ENCODE data around the gene DNTT. TPM values are rescaled to one million over a fixed set of nuclear protein-coding genes. Genes with fewer than 3 reads are reported as not detected.

Gene DNTT
- total RNA-seq, 2 experiments from 2014 or later = 0.16 to 0.32 TPM

DNA sequence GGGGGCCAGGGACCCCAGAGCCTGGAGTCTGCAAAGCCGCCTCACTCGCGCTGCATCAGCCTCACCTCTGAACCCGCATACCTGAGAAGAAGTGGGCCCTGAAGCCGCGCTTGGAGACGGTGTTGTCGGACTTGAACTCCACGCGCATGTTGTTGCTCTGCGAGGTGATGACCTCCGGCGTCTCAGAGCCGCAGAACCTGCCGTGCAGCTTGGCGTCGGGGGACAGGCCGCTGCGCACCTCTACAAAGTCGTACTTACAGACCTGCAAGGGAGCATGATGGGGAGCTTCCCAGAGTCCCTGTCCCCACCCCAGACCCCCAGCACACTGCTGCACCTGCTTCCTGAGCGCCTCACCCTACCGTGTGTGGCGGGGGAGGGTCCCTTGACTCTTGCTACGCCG lies 80.3 kb downstream of the DNTT start:
- no peak overlapping the region for H3K27ac ChIP-seq (ENCODE audit: low read depth, low read length, poor library complexity, severe bottlenecking)
- H3K4me3 ChIP-seq (ENCODE audit: low read depth, low read length, poor library complexity, severe bottlenecking) = no peak overlapping the region
- no peaks in the 10 kb centered on the region for H3K4me1 ChIP-seq (ENCODE audit: insufficient read depth, low read length, poor library complexity, severe bottlenecking)
- no peaks in the 10 kb centered on the region for H3K36me3 ChIP-seq (ENCODE audit: insufficient read depth, low read length)
- no peak for TF ChIP-seq EZH2phosphoT487 (IDR thresholded peaks at IDR 0.05; ENCODE audit: borderline replicate concordance, low read depth, low read length)
- TF ChIP-seq, protein P1, sequence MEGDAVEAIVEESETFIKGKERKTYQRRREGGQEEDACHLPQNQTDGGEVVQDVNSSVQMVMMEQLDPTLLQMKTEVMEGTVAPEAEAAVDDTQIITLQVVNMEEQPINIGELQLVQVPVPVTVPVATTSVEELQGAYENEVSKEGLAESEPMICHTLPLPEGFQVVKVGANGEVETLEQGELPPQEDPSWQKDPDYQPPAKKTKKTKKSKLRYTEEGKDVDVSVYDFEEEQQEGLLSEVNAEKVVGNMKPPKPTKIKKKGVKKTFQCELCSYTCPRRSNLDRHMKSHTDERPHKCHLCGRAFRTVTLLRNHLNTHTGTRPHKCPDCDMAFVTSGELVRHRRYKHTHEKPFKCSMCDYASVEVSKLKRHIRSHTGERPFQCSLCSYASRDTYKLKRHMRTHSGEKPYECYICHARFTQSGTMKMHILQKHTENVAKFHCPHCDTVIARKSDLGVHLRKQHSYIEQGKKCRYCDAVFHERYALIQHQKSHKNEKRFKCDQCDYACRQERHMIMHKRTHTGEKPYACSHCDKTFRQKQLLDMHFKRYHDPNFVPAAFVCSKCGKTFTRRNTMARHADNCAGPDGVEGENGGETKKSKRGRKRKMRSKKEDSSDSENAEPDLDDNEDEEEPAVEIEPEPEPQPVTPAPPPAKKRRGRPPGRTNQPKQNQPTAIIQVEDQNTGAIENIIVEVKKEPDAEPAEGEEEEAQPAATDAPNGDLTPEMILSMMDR (conservative IDR thresholded peaks at IDR 0.05; ENCODE audit: low read length) = no peak
- POLR2A ChIA-PET = interaction anchor here (0.6 kb wide), 1 partner anchor 324 kb away, joined by 4 read pairs; no protein-coding TSS in a partner anchor
- H3K9me2 ChIP-seq (ENCODE audit: insufficient read depth, low read length) = no peaks in the 10 kb centered on the region
- no peak overlapping the region for H3K4me2 ChIP-seq (ENCODE audit: low read length)
- DNase-seq (ENCODE audit: low spot score) = no peak
- no peak overlapping the region for H2AFZ ChIP-seq (ENCODE audit: low read length)
- CTCF ChIA-PET (ENCODE audit: unreplicated experiment) = no interaction called here
- no peaks in the 10 kb centered on the region for H3K79me2 ChIP-seq (ENCODE audit: insufficient read depth, low read depth, low read length)
- intact Hi-C loops (cut with micrococcal nuclease; ENCODE audit: unreplicated experiment) = no loop called here
- H3K9me3 ChIP-seq (ENCODE audit: low read length) = no peaks in the 10 kb centered on the region
- H4K20me1 ChIP-seq (ENCODE audit: insufficient read depth, low read length) = no peaks in the 10 kb centered on the region
- no TSS peak for BruUV-seq (replicated peaks)

DNA sequence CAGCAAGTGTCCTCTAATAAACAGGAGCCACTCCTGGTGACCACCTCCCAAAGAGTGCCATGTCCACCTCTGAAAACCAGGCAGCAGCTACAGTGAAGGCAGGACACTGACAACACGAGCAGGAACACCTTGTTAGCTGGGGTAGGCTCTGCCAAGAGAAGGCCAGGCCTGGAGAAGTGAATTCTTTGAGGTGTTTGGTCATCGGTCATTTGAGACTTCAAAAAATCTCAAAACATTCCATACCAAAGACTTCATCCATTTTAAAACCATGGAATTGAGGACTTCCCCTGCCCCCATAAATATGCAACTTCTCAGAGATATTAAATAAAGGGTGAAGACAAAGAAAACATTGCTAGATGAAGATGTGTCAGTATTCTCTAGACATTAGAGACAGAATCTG lies 82.9 kb downstream of the DNTT start:
- Histone ChIP-seq H3K4me3 (ENCODE audit: low read depth, low read length, poor library complexity, severe bottlenecking) (no peak overlapping the region), H3K4me1 (ENCODE audit: insufficient read depth, low read length, poor library complexity, severe bottlenecking) (no peaks in the 10 kb centered on the region), H2AFZ (ENCODE audit: low read length) (no peak overlapping the region), H3K27ac (ENCODE audit: low read depth, low read length, poor library complexity, severe bottlenecking) (no peak overlapping the region), H3K79me2 (ENCODE audit: insufficient read depth, low read depth, low read length) (no peaks in the 10 kb centered on the region), H3K9me3 (ENCODE audit: low read length) (no peaks in the 10 kb centered on the region), H3K9me2 (ENCODE audit: insufficient read depth, low read length) (no peaks in the 10 kb centered on the region), H3K36me3 (ENCODE audit: insufficient read depth, low read length) (no peaks in the 10 kb centered on the region), H4K20me1 (ENCODE audit: insufficient read depth, low read length) (no peaks in the 10 kb centered on the region), H3K4me2 (ENCODE audit: low read length) (no peak overlapping the region)
- no peak for TF ChIP-seq EZH2phosphoT487 (IDR thresholded peaks at IDR 0.05; ENCODE audit: borderline replicate concordance, low read depth, low read length)
- TF ChIP-seq, protein P1 (conservative IDR thresholded peaks at IDR 0.05; ENCODE audit: low read length) = no peak
- intact Hi-C loops (cut with micrococcal nuclease; ENCODE audit: unreplicated experiment) = no loop called here
- no TSS peak for BruUV-seq (replicated peaks)
- DNase-seq (ENCODE audit: low spot score) = no peak
- POLR2A ChIA-PET = no interaction called here
- CTCF ChIA-PET (ENCODE audit: unreplicated experiment) = no interaction called here

DNA sequence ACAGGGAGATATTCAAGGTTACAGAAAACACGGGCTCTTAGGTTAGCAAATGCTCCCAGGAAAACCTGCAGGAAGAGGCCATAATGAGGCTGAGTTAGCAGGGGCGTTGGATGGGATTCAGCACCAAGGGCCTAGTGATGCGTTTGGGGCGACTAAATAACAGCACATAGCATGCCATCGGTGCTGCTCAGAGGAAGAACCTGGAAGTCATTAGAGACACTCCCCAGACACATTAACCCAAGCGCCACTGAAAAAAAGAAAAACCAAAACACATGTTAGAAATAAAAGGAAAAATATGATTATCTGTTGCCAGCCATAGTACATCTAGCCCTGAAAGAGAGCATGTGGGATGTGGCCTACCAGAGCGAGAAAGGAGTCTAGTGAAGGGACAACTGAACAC lies 83.4 kb downstream of the DNTT start:
- TF ChIP-seq, protein P1 (conservative IDR thresholded peaks at IDR 0.05; ENCODE audit: low read length) = no peak
- TF ChIP-seq EZH2phosphoT487 (IDR thresholded peaks at IDR 0.05; ENCODE audit: borderline replicate concordance, low read depth, low read length) = no peak
- H3K9me2 ChIP-seq (ENCODE audit: insufficient read depth, low read length) = no peaks in the 10 kb centered on the region
- H3K79me2 ChIP-seq (ENCODE audit: insufficient read depth, low read depth, low read length) = no peaks in the 10 kb centered on the region
- ChIA-PET CTCF (ENCODE audit: unreplicated experiment) (no interaction called here), POLR2A (no interaction called here)
- H3K27ac ChIP-seq (ENCODE audit: low read depth, low read length, poor library complexity, severe bottlenecking) = no peak overlapping the region
- no peaks in the 10 kb centered on the region for H4K20me1 ChIP-seq (ENCODE audit: insufficient read depth, low read length)
- H2AFZ ChIP-seq (ENCODE audit: low read length) = no peak overlapping the region
- H3K4me2 ChIP-seq (ENCODE audit: low read length) = no peak overlapping the region
- H3K36me3 ChIP-seq (ENCODE audit: insufficient read depth, low read length) = no peaks in the 10 kb centered on the region
- no peak for DNase-seq (ENCODE audit: low spot score)
- intact Hi-C loops (cut with micrococcal nuclease; ENCODE audit: unreplicated experiment) = no loop called here
- H3K9me3 ChIP-seq (ENCODE audit: low read length) = no peaks in the 10 kb centered on the region
- no TSS peak for BruUV-seq (replicated peaks)
- H3K4me3 ChIP-seq (ENCODE audit: low read depth, low read length, poor library complexity, severe bottlenecking) = no peak overlapping the region
- H3K4me1 ChIP-seq (ENCODE audit: insufficient read depth, low read length, poor library complexity, severe bottlenecking) = no peaks in the 10 kb centered on the region

Other genes starting within 250 kb of the DNTT start
- gene ZNF518A, start 174.1 kb upstream of the DNTT start, total RNA-seq (2014; rRNA removed; shearing (Covaris generic)) = 19.0 and 19.4 TPM in 2 replicates
- gene ZNF518A, start 174.1 kb upstream of the DNTT start, total RNA-seq (2022) = 19.7 and 24.7 TPM in 2 replicates
- 78.0 and 113 TPM in 2 replicates for gene BLNK, start 32.9 kb upstream of the DNTT start, total RNA-seq (2014; rRNA removed; shearing (Covaris generic))
- gene BLNK, start 32.9 kb upstream of the DNTT start, total RNA-seq (2022) = 182 and 201 TPM in 2 replicates
- gene OPALIN, start 54.6 kb downstream of the DNTT start, total RNA-seq (2014; rRNA removed; shearing (Covaris generic)) = not detected in 2 replicates
- gene OPALIN, start 54.6 kb downstream of the DNTT start, total RNA-seq (2022) = not detected in 2 replicates
- 0.18 and 1.1 TPM in 2 replicates for gene TLL2, start 209.5 kb downstream of the DNTT start, total RNA-seq (2014; rRNA removed; shearing (Covaris generic))
- gene TLL2, start 209.5 kb downstream of the DNTT start, total RNA-seq (2022) = 0.87 and 0.97 TPM in 2 replicates

Data from OCI-LY7 (cell line).